ENCODE results near the gene TSSK2.

Gene TSSK2

GRCh38 chr22:19106886-19107729, 24.0 kb upstream of the TSSK2 start:
- no peak for DNase-seq

GRCh38 chr22:19107730-19108074, 23.4 kb upstream of the TSSK2 start:
- DNase-seq: peak; percentile 16

GRCh38 chr22:19108807-19109197, 22.3 kb upstream of the TSSK2 start:
- no peak for DNase-seq

GRCh38 chr22:19109198-19110063, 21.7 kb upstream of the TSSK2 start:
- DNase-seq: no peak

GRCh38 chr22:19110064-19110458, 21.0 kb upstream of the TSSK2 start:
- no peak for DNase-seq

DNA sequence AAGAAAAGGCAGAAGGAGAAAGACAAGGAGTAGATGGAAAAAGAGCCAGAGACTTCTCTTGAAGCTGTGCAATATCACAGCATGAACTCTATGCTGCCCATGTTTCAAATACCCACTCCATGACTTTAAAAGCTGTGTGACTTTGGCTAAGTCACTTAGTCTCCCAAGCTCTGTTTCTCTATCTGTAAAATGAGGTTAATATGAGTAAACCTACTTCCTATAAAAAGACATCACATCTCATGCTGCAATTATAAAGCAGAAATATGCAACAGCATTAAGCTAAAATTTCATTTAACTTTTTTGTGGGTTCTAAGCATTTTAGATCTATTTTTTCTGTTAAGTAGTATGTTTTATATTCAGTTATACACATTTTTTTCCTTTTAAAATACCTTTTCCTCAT, 20.5 kb upstream of the TSSK2 start:
- no peak for DNase-seq

DNA sequence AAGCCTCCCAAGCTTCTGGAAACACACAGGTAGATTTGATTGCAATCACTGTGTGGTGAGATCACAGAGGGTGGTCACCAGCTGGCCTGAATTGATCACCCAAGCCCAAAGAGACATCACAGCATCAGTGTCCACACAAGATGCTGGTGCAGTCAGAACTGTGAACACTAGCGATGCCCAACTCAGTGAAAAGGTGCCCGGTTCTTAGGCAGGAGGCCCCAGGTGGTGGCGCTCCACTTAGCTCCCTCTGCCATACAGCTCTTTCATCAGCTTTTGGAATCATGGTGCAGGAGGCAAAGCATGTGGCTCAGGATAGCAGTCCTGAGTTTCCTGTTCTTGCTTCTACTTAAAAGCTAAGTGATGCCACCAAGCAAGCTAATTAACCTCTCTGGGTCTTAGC, 20.0 kb upstream of the TSSK2 start:
- DNase-seq: no peak

GRCh38 chr22:19111584-19111983, 19.5 kb upstream of the TSSK2 start:
- DNase-seq: no peak

DNA sequence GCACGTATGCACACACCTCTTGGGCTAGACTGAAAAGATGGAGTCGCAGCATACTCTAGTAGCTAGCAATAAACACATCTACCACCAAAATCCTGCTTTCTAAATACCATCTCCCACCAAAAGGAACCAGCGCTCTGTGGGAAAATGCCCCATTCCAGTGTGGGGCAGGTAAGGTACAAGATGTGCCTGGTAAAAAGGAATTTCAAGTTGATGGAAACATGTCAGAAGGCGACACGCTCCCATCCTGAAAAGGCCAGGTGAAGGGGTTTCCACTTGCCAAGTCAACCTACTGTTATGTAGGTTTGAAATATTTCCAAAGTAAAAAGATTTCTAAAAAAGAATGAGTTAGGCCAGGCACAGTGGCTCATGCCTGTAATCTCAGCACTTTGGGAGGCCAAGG, 17.7 kb upstream of the TSSK2 start:
- DNase-seq: no peak

DNA sequence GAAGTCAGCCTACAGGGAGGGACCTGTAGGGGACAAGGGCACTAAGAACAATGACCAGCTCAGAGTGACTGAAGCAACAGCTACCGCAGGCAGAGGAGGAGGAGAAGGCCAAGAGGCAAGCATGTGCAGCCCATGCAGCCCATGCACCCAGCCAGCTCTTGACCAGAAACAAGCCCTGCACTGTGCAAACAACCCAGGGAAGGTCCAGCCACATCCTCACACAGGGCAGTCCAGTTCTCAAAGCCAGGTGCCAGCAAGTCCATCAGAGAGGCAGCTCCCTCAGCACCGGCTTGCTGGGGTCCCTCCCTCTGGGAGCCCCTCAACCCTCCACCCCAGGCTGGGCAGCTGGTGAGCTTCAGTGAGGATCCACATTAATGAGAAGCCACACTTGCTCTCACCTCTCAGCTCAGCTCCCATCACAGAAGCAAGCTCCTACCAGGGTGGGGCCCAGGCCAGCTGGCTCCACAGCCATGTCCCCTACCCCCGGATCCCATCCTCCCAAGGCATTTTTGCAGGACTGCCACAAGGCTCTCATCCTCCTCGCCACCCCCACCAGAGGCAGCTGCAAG, 16.0 kb upstream of the TSSK2 start:
- no peak for DNase-seq

- DNase-seq: no peak
Measured at GRCh38 chr22:19115628-19116027, 15.5 kb upstream of the TSSK2 start.

- peak; percentile 29 for DNase-seq
Measured at GRCh38 chr22:19117111-19117512, 14.0 kb upstream of the TSSK2 start.

DNA sequence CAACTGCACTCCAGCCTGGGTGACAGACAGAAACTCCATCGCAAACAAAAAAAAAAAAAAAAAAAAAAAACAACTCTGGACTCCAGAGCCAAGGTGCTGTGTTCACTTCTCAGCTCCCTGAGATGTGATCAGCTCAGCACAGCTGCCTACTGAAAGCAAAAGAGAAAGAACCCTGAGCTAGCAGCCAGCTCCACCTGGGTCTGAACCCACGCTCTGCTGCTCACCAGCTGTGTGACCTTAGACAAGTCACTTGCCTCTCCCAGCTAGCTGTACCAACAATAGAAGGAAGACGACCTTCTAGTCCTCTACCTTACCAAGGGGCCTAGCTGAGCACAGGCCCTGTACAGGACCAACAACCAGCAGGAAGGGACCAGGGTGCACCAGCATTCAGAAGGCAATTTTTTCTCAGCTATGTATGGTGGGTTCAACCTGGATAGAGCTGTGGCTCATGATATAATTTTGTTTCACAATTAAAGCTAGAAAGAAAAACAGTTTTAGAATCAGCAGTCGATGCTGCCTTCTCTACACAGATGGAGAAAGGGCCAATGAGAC, 12.7 kb upstream of the TSSK2 start:
- no peak for DNase-seq

DNA sequence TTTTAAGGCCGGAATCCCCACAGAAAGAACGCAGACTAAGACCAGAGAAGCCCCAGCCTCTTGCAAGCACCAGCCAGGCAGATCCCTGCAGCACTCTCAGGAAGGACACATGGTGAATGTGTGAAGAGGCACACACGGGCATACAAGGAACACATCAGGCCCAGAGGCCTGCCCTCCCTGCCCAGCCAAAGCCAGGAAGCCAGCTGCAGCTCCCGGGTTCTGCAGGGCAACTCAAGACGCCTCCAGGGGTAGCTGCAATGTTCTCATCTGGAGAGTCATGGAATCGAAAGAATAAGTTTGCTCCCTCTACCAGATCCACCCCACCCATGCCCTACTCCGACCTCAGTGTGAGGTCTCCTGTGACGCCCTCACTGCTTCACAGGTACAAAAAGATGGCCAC, 11.2 kb upstream of the TSSK2 start:
- no peak for DNase-seq

- no peak for DNase-seq
Measured at GRCh38 chr22:19120829-19121630, 10.1 kb upstream of the TSSK2 start.

DNA sequence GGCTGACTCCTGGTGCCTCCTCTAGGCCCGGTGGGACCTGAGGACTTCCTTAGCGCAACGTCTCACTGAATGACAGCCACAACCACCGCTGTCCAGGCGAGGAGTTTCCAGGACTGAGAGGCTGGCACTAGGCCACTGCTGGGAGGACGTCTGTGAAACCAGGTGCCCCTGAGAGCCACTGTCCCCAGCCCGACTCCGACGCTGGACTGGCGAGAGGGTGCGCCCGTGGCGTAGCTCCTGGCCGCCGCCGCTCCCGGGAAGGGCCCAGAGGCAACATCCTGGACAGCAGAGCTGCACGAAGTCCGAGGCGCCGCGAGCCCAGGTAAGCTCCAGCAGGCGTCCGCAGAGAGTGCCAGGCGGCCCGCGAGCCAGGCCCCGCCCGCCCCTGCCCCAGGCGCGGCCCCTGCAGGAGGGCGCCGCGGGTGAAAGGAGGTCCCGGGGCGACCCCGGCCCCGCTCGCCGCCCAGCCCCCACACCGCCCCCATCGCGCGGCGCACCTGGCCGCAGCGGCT, 9.4 kb upstream of the TSSK2 start:
- peak; percentile 61 for DNase-seq

GRCh38 chr22:19122143-19122751, 8.9 kb upstream of the TSSK2 start, which contains the start of gene DGCR2:
Gene DGCR2 (minus strand): TSS chr22:19122412. CDS start chr22:19122206, 206 bp downstream.
- peak; percentile 97 for DNase-seq

GRCh38 chr22:19122752-19123492, 8.2 kb upstream of the TSSK2 start:
- peak; percentile 30 for DNase-seq

DNA sequence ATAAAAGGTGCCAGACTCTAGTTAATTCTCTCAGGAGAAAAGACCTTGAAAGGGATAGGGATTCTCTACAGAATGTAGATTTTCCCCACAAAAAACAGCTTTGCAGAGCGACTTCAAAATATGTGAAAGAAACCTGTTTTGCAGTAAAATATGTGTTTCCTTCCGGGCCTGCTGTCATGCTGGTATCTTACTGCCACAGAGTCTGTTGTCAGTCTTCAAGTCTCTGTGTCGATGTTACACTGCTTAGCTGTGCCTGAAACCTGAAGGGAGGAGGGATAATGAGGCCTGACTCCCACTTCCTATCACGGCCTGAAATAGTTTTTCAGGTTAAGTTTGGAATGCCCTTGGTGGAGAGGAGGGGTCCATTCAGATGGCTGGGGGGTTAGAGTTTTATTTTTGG, 7.2 kb upstream of the TSSK2 start:
- no peak for DNase-seq

GRCh38 chr22:19124377-19124776, 6.7 kb upstream of the TSSK2 start:
- DNase-seq: no peak

GRCh38 chr22:19125011-19125410, 6.1 kb upstream of the TSSK2 start:
- DNase-seq: no peak
